PC-9 (cell line): Measurements from ENCODE around the gene GEN1. TPM values are rescaled to one million over a fixed set of nuclear protein-coding genes. Genes with fewer than 3 reads are reported as not detected.

ENCODE experiments used
- BruUV-seq: library from RNA; stranded (reverse); fragments of 400-500 nt; replicated peaks from 2 replicates; lab custom pipeline; 2021; lab: Mats Ljungman, UMichigan
- CTCF ChIA-PET: fragments of 300-600 bp; sonication (Branson Sonifier 250); formaldehyde crosslinking; loops from one replicate; lab custom pipeline; 2022; ENCODE audit warnings: antibody characterized with exemption; lab: Charles Lee
- POLR2A ChIA-PET: fragments of 300-600 bp; sonication (Branson Sonifier 250); formaldehyde crosslinking; loops from one replicate; lab custom pipeline; 2022; ENCODE audit warnings: antibody characterized with exemption; ENCODE audit not compliant: unreplicated experiment; lab: Charles Lee
- DNase-seq, 2 experiments: peaks; one replicate each; pipeline versions ENCODE4 v3.0.0 to v3.0.0-alpha.2; 2015 to 2022; ENCODE audit warnings: mixed read lengths in 1 of 2
- H2AFZ ChIP-seq: fragments of 200-600 bp; sonication (generic); 2 replicates; pipeline ENCODE4 v1.8.1; 2017; ENCODE audit warnings: antibody characterized with exemption
- H3F3A ChIP-seq: fragments of 200-600 bp; sonication (generic); 2 replicates; pipeline ENCODE4 v1.8.1; 2017; ENCODE audit warnings: antibody characterized with exemption, mild to moderate bottlenecking, low read depth; ENCODE audit not compliant: insufficient read depth
- H3K27ac ChIP-seq: fragments of 200-600 bp; sonication (generic); 2 replicates; pipeline ENCODE4 v1.6.1; 2016; ENCODE audit warnings: mixed run types
- H3K27me3 ChIP-seq: fragments of 200-600 bp; sonication (generic); 2 replicates; pipeline ENCODE4 v1.6.1; 2016; ENCODE audit warnings: low read depth, mixed run types; ENCODE audit not compliant: insufficient read depth
- H3K36me3 ChIP-seq: fragments of 200-600 bp; sonication (generic); 2 replicates; pipeline ENCODE4 v1.6.1; 2016; ENCODE audit warnings: low read depth, mixed run types
- H3K4me1 ChIP-seq: fragments of 200-600 bp; sonication (generic); replicated peaks from 2 replicates; pipeline ENCODE4 v1.6.1; 2016; ENCODE audit warnings: mixed run types; ENCODE audit not compliant: insufficient read depth
- H3K4me2 ChIP-seq: fragments of 200-600 bp; sonication (generic); 2 replicates; pipeline ENCODE4 v1.6.1; 2017; ENCODE audit warnings: mixed run types
- H3K4me3 ChIP-seq: fragments of 200-600 bp; sonication (generic); 2 replicates; pipeline ENCODE4 v1.6.1; 2016; ENCODE audit warnings: mixed run types
- H3K79me2 ChIP-seq: fragments of 200-600 bp; sonication (generic); 2 replicates; pipeline ENCODE4 v1.6.1; 2017; ENCODE audit warnings: low read depth, mixed run types
- H3K9me2 ChIP-seq: fragments of 200-600 bp; sonication (generic); 2 replicates; pipeline ENCODE4 v1.8.1; 2017; ENCODE audit warnings: mild to moderate bottlenecking; ENCODE audit not compliant: insufficient read depth
- H3K9me3 ChIP-seq: fragments of 200-600 bp; sonication (generic); 2 replicates; pipeline ENCODE4 v1.8.1; 2016; ENCODE audit warnings: low read depth; ENCODE audit not compliant: insufficient read depth
- H4K20me1 ChIP-seq: fragments of 200-600 bp; sonication (generic); 2 replicates; pipeline ENCODE4 v1.8.1; 2017; ENCODE audit not compliant: insufficient read depth
- CTCF ChIP-seq: fragments of 200-600 bp; sonication (generic); conservative IDR thresholded peaks from 2 replicates; pipeline ENCODE4 v1.6.1; 2017; ENCODE audit warnings: mixed run types, antibody characterized with exemption, mild to moderate bottlenecking, moderate library complexity
- EZH2 ChIP-seq: fragments of 200-600 bp; sonication (generic); IDR thresholded peaks from 2 replicates; pipeline ENCODE4 v1.8.0; 2017; ENCODE audit warnings: antibody characterized with exemption, low read depth
- intact Hi-C: fragments of 100-400 bp; cut with micrococcal nuclease; formaldehyde crosslinking; loops from one replicate; pipeline ENCODE4 v1.10.0; 2022; ENCODE audit not compliant: unreplicated experiment
- total RNA-seq: library from RNA; stranded (reverse); gene quantifications from 2 replicates; pipeline ENCODE4 v1.2.3, GENCODE V29; 2021

GEN1 gene
- total RNA-seq, 1 experiment from 2014 or later = 28.3 TPM

- no peaks in the 10 kb centered on the region for H3K27me3 ChIP-seq
- POLR2A ChIA-PET = no interaction called here
- H3K4me1 ChIP-seq = no peaks in the 10 kb centered on the region
- CTCF ChIA-PET = no interaction called here
- no peak overlapping the region for H2AFZ ChIP-seq
- no peak overlapping the region for H3K27ac ChIP-seq
- peaks cover 19% of the 10 kb centered on the region for H3K36me3 ChIP-seq
- TF ChIP-seq EZH2 (no peak), CTCF (no peak)
- no peak overlapping the region for H3K4me2 ChIP-seq
- no TSS peak for BruUV-seq
- intact Hi-C loops = no loop called here
- no peaks in the 10 kb centered on the region for H3K9me2 ChIP-seq
- no peak for DNase-seq
- no peak overlapping the region for H3K4me3 ChIP-seq
- H3F3A ChIP-seq = no peaks in the 10 kb centered on the region
- H3K9me3 ChIP-seq = no peaks in the 10 kb centered on the region
- H4K20me1 ChIP-seq = 0 out of 2 replicates have a peak, but pooled peaks cover 3% of the 10 kb centered on the region
- no peaks in the 10 kb centered on the region for H3K79me2 ChIP-seq
These were observed 18.1 kb upstream of the GEN1 start for GRCh38 chr2:17735864-17736263.

- CTCF ChIA-PET = no interaction called here
- H3K36me3 ChIP-seq = peaks cover 15% of the 10 kb centered on the region
- intact Hi-C loops = no loop called here
- H4K20me1 ChIP-seq = 0 out of 2 replicates have a peak, but pooled peaks cover 3% of the 10 kb centered on the region
- H3K79me2 ChIP-seq = no peaks in the 10 kb centered on the region
- H3K27ac ChIP-seq = no peak overlapping the region
- TF ChIP-seq CTCF (no peak), EZH2 (no peak)
- H3K4me2 ChIP-seq = no peak overlapping the region
- no TSS peak for BruUV-seq
- no peak overlapping the region for H2AFZ ChIP-seq
- H3K9me2 ChIP-seq = no peaks in the 10 kb centered on the region
- H3K9me3 ChIP-seq = no peaks in the 10 kb centered on the region
- no peaks in the 10 kb centered on the region for H3F3A ChIP-seq
- POLR2A ChIA-PET = no interaction called here
- no peak for DNase-seq
- no peaks in the 10 kb centered on the region for H3K27me3 ChIP-seq
- no peaks in the 10 kb centered on the region for H3K4me1 ChIP-seq
- no peak overlapping the region for H3K4me3 ChIP-seq
These were observed 16.9 kb upstream of the GEN1 start for GRCh38 chr2:17736989-17737388.

- BruUV-seq = no TSS peak
- no peak overlapping the region for H3K4me3 ChIP-seq
- no peaks in the 10 kb centered on the region for H3K27me3 ChIP-seq
- no peak overlapping the region for H2AFZ ChIP-seq
- H3K4me1 ChIP-seq = no peaks in the 10 kb centered on the region
- no peaks in the 10 kb centered on the region for H3K9me3 ChIP-seq
- H3F3A ChIP-seq = no peaks in the 10 kb centered on the region
- TF ChIP-seq CTCF (no peak), EZH2 (no peak)
- H3K27ac ChIP-seq = no peak overlapping the region
- peaks cover 12% of the 10 kb centered on the region; the same call in 1 of the 2 replicates for H3K36me3 ChIP-seq
- DNase-seq = no peak
- H3K4me2 ChIP-seq = no peak overlapping the region
- intact Hi-C loops = no loop called here
- ChIA-PET POLR2A (no interaction called here), CTCF (no interaction called here)
- H3K79me2 ChIP-seq = no peaks in the 10 kb centered on the region
- H3K9me2 ChIP-seq = no peaks in the 10 kb centered on the region
- no peaks in the 10 kb centered on the region for H4K20me1 ChIP-seq
These were observed 13.7 kb upstream of the GEN1 start for GRCh38 chr2:17740203-17740602.
